ENCODE data around the gene CD177. TPM values are rescaled to one million over a fixed set of nuclear protein-coding genes. Genes with fewer than 3 reads are reported as not detected.

The CD177 gene
- total RNA-seq, 1 donor from 2014 or later, result 0.52 TPM

DNA sequence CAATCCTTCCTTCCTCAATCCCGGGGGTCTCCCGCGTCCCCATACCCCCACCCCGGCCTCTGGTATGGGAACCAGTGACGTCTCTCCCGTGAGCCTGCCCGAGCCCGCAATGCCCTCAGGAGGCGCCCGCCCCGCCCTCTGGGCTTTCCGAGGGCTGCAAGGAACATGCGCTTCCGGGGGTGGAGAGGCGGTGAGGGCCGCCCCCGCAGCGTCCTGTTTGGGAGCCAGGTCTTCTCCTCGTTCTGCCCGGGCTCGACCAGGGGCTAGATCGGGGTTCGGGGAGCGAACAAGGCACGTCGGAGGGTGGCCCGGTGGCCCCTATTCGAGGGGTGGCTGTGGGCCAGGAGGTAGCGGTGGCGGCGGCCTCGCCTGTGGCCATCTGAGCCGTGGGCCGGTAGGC lies 54.6 kb downstream of the CD177 start:
- TF ChIP-seq, protein P1, sequence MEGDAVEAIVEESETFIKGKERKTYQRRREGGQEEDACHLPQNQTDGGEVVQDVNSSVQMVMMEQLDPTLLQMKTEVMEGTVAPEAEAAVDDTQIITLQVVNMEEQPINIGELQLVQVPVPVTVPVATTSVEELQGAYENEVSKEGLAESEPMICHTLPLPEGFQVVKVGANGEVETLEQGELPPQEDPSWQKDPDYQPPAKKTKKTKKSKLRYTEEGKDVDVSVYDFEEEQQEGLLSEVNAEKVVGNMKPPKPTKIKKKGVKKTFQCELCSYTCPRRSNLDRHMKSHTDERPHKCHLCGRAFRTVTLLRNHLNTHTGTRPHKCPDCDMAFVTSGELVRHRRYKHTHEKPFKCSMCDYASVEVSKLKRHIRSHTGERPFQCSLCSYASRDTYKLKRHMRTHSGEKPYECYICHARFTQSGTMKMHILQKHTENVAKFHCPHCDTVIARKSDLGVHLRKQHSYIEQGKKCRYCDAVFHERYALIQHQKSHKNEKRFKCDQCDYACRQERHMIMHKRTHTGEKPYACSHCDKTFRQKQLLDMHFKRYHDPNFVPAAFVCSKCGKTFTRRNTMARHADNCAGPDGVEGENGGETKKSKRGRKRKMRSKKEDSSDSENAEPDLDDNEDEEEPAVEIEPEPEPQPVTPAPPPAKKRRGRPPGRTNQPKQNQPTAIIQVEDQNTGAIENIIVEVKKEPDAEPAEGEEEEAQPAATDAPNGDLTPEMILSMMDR (conservative IDR thresholded peaks at IDR 0.05; ENCODE audit: low read depth, low read length), result no peak
- no peak for DNase-seq (ENCODE audit: low read depth)
- H3K4me3 ChIP-seq (ENCODE audit: low read depth, low read length), result no peak overlapping the region

DNA sequence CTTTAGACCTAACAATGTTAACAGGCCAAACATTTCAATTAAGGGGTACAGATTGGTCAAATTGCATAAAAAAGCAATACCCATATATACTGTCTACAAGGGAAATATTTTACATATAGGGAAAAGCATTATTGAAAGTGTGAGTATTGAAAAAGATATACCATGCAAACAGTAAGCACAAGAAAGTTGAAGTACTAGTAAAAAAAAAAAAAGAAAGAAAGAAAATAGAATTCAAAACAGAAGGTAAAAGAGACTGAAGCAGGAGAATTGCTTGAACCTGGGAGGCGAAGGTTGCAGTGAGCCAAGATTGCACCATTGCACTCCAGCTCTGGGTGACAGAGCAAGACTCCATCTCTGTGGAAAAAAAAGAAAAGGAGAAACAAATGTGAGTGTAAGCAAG lies 55.9 kb downstream of the CD177 start:
- TF ChIP-seq, protein P1 (conservative IDR thresholded peaks at IDR 0.05; ENCODE audit: low read depth, low read length), result no peak
- no peak for DNase-seq (ENCODE audit: low read depth)
- no peak overlapping the region for H3K4me3 ChIP-seq (ENCODE audit: low read depth, low read length)

DNA sequence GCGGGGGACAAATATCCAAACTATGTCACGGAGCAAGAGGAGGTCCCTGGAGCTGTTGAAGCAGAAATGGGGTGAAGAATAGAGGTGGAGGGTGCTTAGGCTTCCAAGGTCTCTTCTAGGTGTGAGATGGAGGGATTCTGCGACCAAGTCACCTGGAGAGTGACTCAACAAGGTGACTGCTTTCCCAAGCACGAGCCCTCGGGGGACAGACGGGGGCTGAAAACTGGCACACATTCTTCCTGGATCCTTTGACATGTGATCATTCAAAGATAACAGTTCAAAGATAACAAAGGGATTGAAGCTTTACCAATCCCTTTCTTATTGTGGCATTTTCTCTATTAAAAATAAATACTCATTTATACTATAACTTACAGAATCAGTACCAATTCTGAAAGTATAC lies 59.0 kb downstream of the CD177 start:
- TF ChIP-seq, protein P1 (conservative IDR thresholded peaks at IDR 0.05; ENCODE audit: low read depth, low read length), result no peak
- no peak overlapping the region for H3K4me3 ChIP-seq (ENCODE audit: low read depth, low read length)
- no peak for DNase-seq (ENCODE audit: low read depth)

Other genes starting within 250 kb of the CD177 start
- gene PSG5, start 167.2 kb upstream of the CD177 start, total RNA-seq, result 1.0 and 3.9 TPM in 2 replicates
- 3.6 TPM in 1 of 2 replicates, not detected in the other for gene PSG4, start 148.0 kb upstream of the CD177 start, total RNA-seq
- gene PSG9, start 84.2 kb upstream of the CD177 start, total RNA-seq, result 0.43 and 1.3 TPM in 2 replicates
- not detected in 2 replicates for gene TEX101, start 61.2 kb downstream of the CD177 start, total RNA-seq
- gene LYPD3, start 111.9 kb downstream of the CD177 start, total RNA-seq, result 0.98 and 1.6 TPM in 2 replicates
- gene PHLDB3, start 151.1 kb downstream of the CD177 start, total RNA-seq, result 6.0 and 15.8 TPM in 2 replicates
- gene ETHE1, start 173.5 kb downstream of the CD177 start, total RNA-seq, result 55.9 and 76.0 TPM in 2 replicates
- gene ZNF575, start 179.5 kb downstream of the CD177 start, total RNA-seq, result not detected in 2 replicates
- 31.4 and 42.9 TPM in 2 replicates for gene XRCC1, start 221.8 kb downstream of the CD177 start, total RNA-seq
- gene PINLYP, start 222.1 kb downstream of the CD177 start, total RNA-seq, result 0.43 and 2.3 TPM in 2 replicates
- gene IRGQ, start 242.4 kb downstream of the CD177 start, total RNA-seq, result 20.8 and 21.3 TPM in 2 replicates
- 6.9 and 10.9 TPM in 2 replicates for gene ZNF576, start 242.9 kb downstream of the CD177 start, total RNA-seq